ENCODE results near the gene MAP3K15. TPM values are rescaled to one million over a fixed set of nuclear protein-coding genes. Genes with fewer than 3 reads are reported as not detected.

The MAP3K15 gene
- polyA plus RNA-seq, 1 donor (not counting 4 experiments of a cell fraction or from before 2014, with no cell fraction given): 0.03 TPM

DNA sequence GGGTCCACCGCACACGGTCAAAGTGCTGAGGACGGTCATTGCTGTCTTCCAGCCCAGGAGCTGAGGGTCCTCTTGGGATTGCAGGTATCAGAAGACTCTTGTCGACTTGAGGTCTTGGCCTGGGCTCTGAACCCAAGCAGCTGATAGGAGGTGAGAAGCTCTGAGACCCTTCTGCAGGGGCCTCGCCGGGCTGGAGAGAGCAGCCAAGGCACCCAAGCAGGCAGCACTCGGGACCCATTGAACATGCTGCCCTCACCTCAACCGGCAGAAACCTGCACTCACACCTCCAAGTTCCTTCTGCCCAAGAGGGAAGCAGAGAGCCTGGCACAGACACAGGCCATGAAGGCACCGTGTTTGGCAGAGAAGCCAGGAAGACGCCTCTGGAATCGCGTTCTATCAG, 137.5 kb downstream of the MAP3K15 start:
- Histone ChIP-seq H2AFZ (ENCODE audit: control insufficient read depth, low read length) (no peak overlapping the region), H3K4me3 (ENCODE audit: control insufficient read depth in 2 of 3, extremely low read depth in 1 of 3, insufficient read depth in 2 of 3, low read depth in 1 of 3, low read length in 3 of 3) (no peak overlapping the region), H3K36me3 (ENCODE audit: control insufficient read depth in 2 of 2, extremely low read depth in 1 of 2, insufficient read depth in 2 of 2, low read length in 2 of 2) (no peaks in the 10 kb centered on the region), H3K9ac (ENCODE audit: control insufficient read depth, extremely low read depth, insufficient read depth, low read length) (no peak overlapping the region), H3K9me1 (ENCODE audit: control insufficient read depth, extremely low read depth, insufficient read depth, low read length) (no peaks in the 10 kb centered on the region), H3K4me1 (ENCODE audit: control insufficient read depth, extremely low read depth, insufficient read depth, low read length) (no peaks in the 10 kb centered on the region), H3K27me3 (ENCODE audit: control insufficient read depth, extremely low read depth, insufficient read depth, low read length) (no peaks in the 10 kb centered on the region), H3K9me3 (ENCODE audit: control insufficient read depth, low read depth, low read length) (no peaks in the 10 kb centered on the region), H3K4me2 (ENCODE audit: control insufficient read depth, extremely low read depth, insufficient read depth, low read depth, low read length) (no peak overlapping the region), H4K20me1 (ENCODE audit: control insufficient read depth, extremely low read depth, insufficient read depth, low read length) (no peaks in the 10 kb centered on the region), H3K27ac (ENCODE audit: control insufficient read depth, insufficient read depth, low read length) (no peak overlapping the region), H3K79me2 (ENCODE audit: control insufficient read depth, insufficient read depth, low read length) (no peaks in the 10 kb centered on the region)
- DNase-seq (ENCODE audit: low read depth, low spot score) (no peak), FAIRE-seq (no peak)
- dilution Hi-C loops (cut with MboI; ENCODE audit: extremely low pct_ligation_motif_present, low sequenced_read_pairs): no loop called here
- TF ChIP-seq EZH2 (IDR thresholded peaks at IDR 0.05; ENCODE audit: low read length): no peak
- TF ChIP-seq, protein P1, sequence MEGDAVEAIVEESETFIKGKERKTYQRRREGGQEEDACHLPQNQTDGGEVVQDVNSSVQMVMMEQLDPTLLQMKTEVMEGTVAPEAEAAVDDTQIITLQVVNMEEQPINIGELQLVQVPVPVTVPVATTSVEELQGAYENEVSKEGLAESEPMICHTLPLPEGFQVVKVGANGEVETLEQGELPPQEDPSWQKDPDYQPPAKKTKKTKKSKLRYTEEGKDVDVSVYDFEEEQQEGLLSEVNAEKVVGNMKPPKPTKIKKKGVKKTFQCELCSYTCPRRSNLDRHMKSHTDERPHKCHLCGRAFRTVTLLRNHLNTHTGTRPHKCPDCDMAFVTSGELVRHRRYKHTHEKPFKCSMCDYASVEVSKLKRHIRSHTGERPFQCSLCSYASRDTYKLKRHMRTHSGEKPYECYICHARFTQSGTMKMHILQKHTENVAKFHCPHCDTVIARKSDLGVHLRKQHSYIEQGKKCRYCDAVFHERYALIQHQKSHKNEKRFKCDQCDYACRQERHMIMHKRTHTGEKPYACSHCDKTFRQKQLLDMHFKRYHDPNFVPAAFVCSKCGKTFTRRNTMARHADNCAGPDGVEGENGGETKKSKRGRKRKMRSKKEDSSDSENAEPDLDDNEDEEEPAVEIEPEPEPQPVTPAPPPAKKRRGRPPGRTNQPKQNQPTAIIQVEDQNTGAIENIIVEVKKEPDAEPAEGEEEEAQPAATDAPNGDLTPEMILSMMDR (optimal IDR thresholded peaks at IDR 0.05 in 1 of 3, IDR thresholded peaks at IDR 0.05 in 1 of 3, conservative IDR thresholded peaks at IDR 0.05 in 1 of 3; ENCODE audit: extremely low read depth in 1 of 3, insufficient read depth in 2 of 3, low read length in 3 of 3): no peak

DNA sequence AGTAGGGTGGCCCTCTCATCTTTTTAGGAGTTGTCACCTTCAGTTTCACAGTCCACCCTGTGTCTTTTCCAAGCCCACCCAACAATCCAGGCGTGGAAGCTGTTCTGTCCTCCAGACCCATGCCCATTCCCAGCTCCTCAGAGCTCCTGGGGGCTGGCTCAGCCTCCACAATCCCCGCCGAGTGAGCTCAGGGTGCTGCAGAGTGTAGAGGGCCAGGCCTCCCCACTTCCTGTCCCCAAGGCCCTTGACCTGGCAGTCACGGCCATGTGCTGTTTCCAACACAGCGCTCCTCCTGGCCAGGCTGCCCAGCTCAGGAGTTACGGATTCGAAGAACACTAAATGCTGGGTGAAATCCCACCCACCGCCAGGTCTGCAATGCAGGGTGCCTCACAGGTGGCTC, 139.8 kb downstream of the MAP3K15 start:
- Histone ChIP-seq H3K4me2 (ENCODE audit: control insufficient read depth, extremely low read depth, insufficient read depth, low read depth, low read length) (no peak overlapping the region), H3K27ac (ENCODE audit: control insufficient read depth, insufficient read depth, low read length) (no peak overlapping the region), H3K4me1 (ENCODE audit: control insufficient read depth, extremely low read depth, insufficient read depth, low read length) (peaks cover 4% of the 10 kb centered on the region), H3K36me3 (ENCODE audit: control insufficient read depth in 2 of 2, extremely low read depth in 1 of 2, insufficient read depth in 2 of 2, low read length in 2 of 2) (no peaks in the 10 kb centered on the region), H3K9me1 (ENCODE audit: control insufficient read depth, extremely low read depth, insufficient read depth, low read length) (no peaks in the 10 kb centered on the region), H4K20me1 (ENCODE audit: control insufficient read depth, extremely low read depth, insufficient read depth, low read length) (no peaks in the 10 kb centered on the region), H2AFZ (ENCODE audit: control insufficient read depth, low read length) (no peak overlapping the region), H3K9me3 (ENCODE audit: control insufficient read depth, low read depth, low read length) (no peaks in the 10 kb centered on the region), H3K4me3 (ENCODE audit: control insufficient read depth in 2 of 3, extremely low read depth in 1 of 3, insufficient read depth in 2 of 3, low read depth in 1 of 3, low read length in 3 of 3) (no peak overlapping the region), H3K9ac (ENCODE audit: control insufficient read depth, extremely low read depth, insufficient read depth, low read length) (no peak overlapping the region), H3K79me2 (ENCODE audit: control insufficient read depth, insufficient read depth, low read length) (no peaks in the 10 kb centered on the region), H3K27me3 (ENCODE audit: control insufficient read depth, extremely low read depth, insufficient read depth, low read length) (no peaks in the 10 kb centered on the region)
- FAIRE-seq (no peak), DNase-seq (ENCODE audit: low read depth, low spot score) (no peak)
- dilution Hi-C loops (cut with MboI; ENCODE audit: extremely low pct_ligation_motif_present, low sequenced_read_pairs): no loop called here
- TF ChIP-seq, protein P1 (optimal IDR thresholded peaks at IDR 0.05 in 1 of 3, IDR thresholded peaks at IDR 0.05 in 1 of 3, conservative IDR thresholded peaks at IDR 0.05 in 1 of 3; ENCODE audit: extremely low read depth in 1 of 3, insufficient read depth in 2 of 3, low read length in 3 of 3): no peak
- TF ChIP-seq EZH2 (IDR thresholded peaks at IDR 0.05; ENCODE audit: low read length): no peak

All from keratinocyte (primary cell).